Activated CD4-positive, alpha-beta T cell treated with anti-CD3 and anti-CD28 coated beads, Interleukin-2, amount 50 U/mL, for 1 hour (primary cell): ENCODE data around the gene BOLL.
A peak's percentile ranks its signal among the peaks of the same experiment; 100 is the strongest.
"Not testable (repeated sequence)": the region's sequence is repeated elsewhere in the genome, so short reads cannot be mapped to it uniquely, and the experiment has no call there.

Experiments
- DNase-seq: peaks from one replicate; pipeline ENCODE4 v3.0.0-alpha.2; 2020

The BOLL gene

GRCh38 chr2:197705912-197706838 lies 78.9 kb downstream of the BOLL start:
- DNase-seq: no peak

GRCh38 chr2:197705121-197705911 lies 79.8 kb downstream of the BOLL start, which contains the start of gene MARS2:
TSS of gene MARS2 (plus strand) at chr2:197705369. CDS start at chr2:197705406, 37 bp downstream.
- peak; percentile 91 for DNase-seq

GRCh38 chr2:197704434-197705120 lies 80.5 kb downstream of the BOLL start:
- DNase-seq: no peak

- DNase-seq: no peak
These were observed 84.2 kb downstream of the BOLL start for GRCh38 chr2:197700960-197701359.

- not testable (repeated sequence) for DNase-seq
These were observed 85.4 kb downstream of the BOLL start for GRCh38 chr2:197699724-197700123.

GRCh38 chr2:197696571-197696970 lies 88.5 kb downstream of the BOLL start:
- not testable (repeated sequence) for DNase-seq

- DNase-seq: not testable (repeated sequence)
These were observed 89.1 kb downstream of the BOLL start for GRCh38 chr2:197695971-197696370.

- DNase-seq: not testable (repeated sequence)
These were observed 89.9 kb downstream of the BOLL start for GRCh38 chr2:197695206-197695605.

- no peak for DNase-seq
These were observed 107.6 kb downstream of the BOLL start for GRCh38 chr2:197677483-197677882.

GRCh38 chr2:197677056-197677455 lies 108.1 kb downstream of the BOLL start:
- no peak for DNase-seq
